HEK293 (cell line): ENCODE results near the gene CHST8.

Experiments used
- CTCF ChIA-PET: fragments of 350-600 bp; formaldehyde crosslinking; extraction: SDS; loops from one replicate; lab custom pipeline; 2021; ENCODE audit warnings: antibody characterized with exemption; lab: Yijun Ruan, JAX
- POLR2A ChIA-PET: fragments of 300-600 bp; formaldehyde crosslinking; extraction: SDS; loops from one replicate; lab custom pipeline; 2020; ENCODE audit warnings: antibody characterized with exemption, inconsistent platforms; lab: Yijun Ruan, JAX
- H3K27ac ChIP-seq: fragments of 200-500 bp; sonication (Bioruptor generic); 2 replicates; pipeline ENCODE4 v1.5.1; 2014; ENCODE audit warnings: low read depth, low read length, control low read depth, inconsistent platforms; ENCODE audit errors: extremely low read depth
- H3K36me3 ChIP-seq, 2 experiments: fragments of 200-500 bp in 1 of 2; sonication (Bioruptor generic) in 1 of 2; 1 replicate in 1 of 2; 2 replicates in 1 of 2; pipeline ENCODE4 v1.5.1; 2014 to 2017; ENCODE audit warnings: inconsistent platforms in 2 of 2, low read length in 2 of 2; ENCODE audit not compliant: control insufficient read depth in 2 of 2, insufficient read depth in 1 of 2
- H3K4me1 ChIP-seq: fragments of 200-500 bp; sonication (Bioruptor generic); 2 replicates; pipeline ENCODE4 v1.5.1; 2014; ENCODE audit warnings: mild to moderate bottlenecking, low read length, inconsistent platforms; ENCODE audit not compliant: control insufficient read depth, insufficient read depth
- H3K4me3 ChIP-seq: 2 replicates; pipeline ENCODE4 v1.5.1; 2011; ENCODE audit warnings: low read depth, mild to moderate bottlenecking, control low read depth, low read length, moderate library complexity
- H3K9me3 ChIP-seq: fragments of 200-500 bp; sonication (Bioruptor generic); 2 replicates; pipeline ENCODE4 v1.5.1; 2014; ENCODE audit warnings: low read depth, low read length, inconsistent platforms; ENCODE audit not compliant: control insufficient read depth, insufficient read depth
- GFI1B ChIP-seq: fragments of 450-650 bp; formaldehyde crosslinking; IDR thresholded peaks from 2 replicates; pipeline ENCODE4 v1.5.1; 2016; ENCODE audit warnings: missing biosample characterization, missing genetic modification characterization
- GLIS2 ChIP-seq: fragments of 450-650 bp; formaldehyde crosslinking; IDR thresholded peaks from 2 replicates; pipeline ENCODE4 v1.5.1; 2016; ENCODE audit warnings: missing biosample characterization, missing genetic modification characterization
- SALL2 ChIP-seq: fragments of 450-650 bp; formaldehyde crosslinking; IDR thresholded peaks from 2 replicates; pipeline ENCODE4 v1.5.0; 2017; ENCODE audit warnings: missing biosample characterization, mild to moderate bottlenecking, missing genetic modification characterization, borderline replicate concordance
- SP3 ChIP-seq: fragments of 450-650 bp; formaldehyde crosslinking; IDR thresholded peaks from 2 replicates; pipeline ENCODE4 v1.5.1; 2016; ENCODE audit warnings: missing biosample characterization, missing genetic modification characterization
- ZNF10 ChIP-seq: fragments of 450-650 bp; formaldehyde crosslinking; IDR thresholded peaks from 2 replicates; pipeline ENCODE4 v1.5.1; 2017; ENCODE audit warnings: missing biosample characterization, missing genetic modification characterization
- ZNF138 ChIP-seq: fragments of 450-650 bp; formaldehyde crosslinking; IDR thresholded peaks from 2 replicates; pipeline ENCODE4 v1.5.1; 2016; ENCODE audit warnings: missing biosample characterization, missing genetic modification characterization, borderline replicate concordance
- ZNF140 ChIP-seq: fragments of 450-650 bp; formaldehyde crosslinking; IDR thresholded peaks from 2 replicates; pipeline ENCODE4 v1.5.1; 2016; ENCODE audit warnings: missing biosample characterization, missing genetic modification characterization
- ZNF2 ChIP-seq: fragments of 450-650 bp; formaldehyde crosslinking; IDR thresholded peaks from 2 replicates; pipeline ENCODE4 v1.5.1; 2016; ENCODE audit warnings: missing biosample characterization, missing genetic modification characterization
- ZNF311 ChIP-seq: fragments of 450-650 bp; formaldehyde crosslinking; IDR thresholded peaks from 2 replicates; pipeline ENCODE4 v1.5.1; 2017; ENCODE audit warnings: missing biosample characterization, missing genetic modification characterization, borderline replicate concordance
- ZNF391 ChIP-seq: fragments of 450-650 bp; formaldehyde crosslinking; IDR thresholded peaks from 2 replicates; pipeline ENCODE4 v1.5.1; 2016; ENCODE audit warnings: low read depth, missing biosample characterization, missing genetic modification characterization, borderline replicate concordance
- ZNF510 ChIP-seq: fragments of 450-650 bp; formaldehyde crosslinking; IDR thresholded peaks from 2 replicates; pipeline ENCODE4 v1.5.1; 2018; ENCODE audit warnings: mild to moderate bottlenecking, missing genetic modification characterization, missing biosample characterization; ENCODE audit not compliant: insufficient replicate concordance
- ZNF529 ChIP-seq: fragments of 450-650 bp; formaldehyde crosslinking; IDR thresholded peaks from 2 replicates; pipeline ENCODE4 v1.5.1; 2017; ENCODE audit warnings: missing genetic modification characterization, missing biosample characterization; ENCODE audit not compliant: insufficient replicate concordance
- ZNF571 ChIP-seq: fragments of 450-650 bp; formaldehyde crosslinking; IDR thresholded peaks from 2 replicates; pipeline ENCODE4 v1.5.0; 2017; ENCODE audit warnings: missing biosample characterization, missing genetic modification characterization
- ZNF626 ChIP-seq: fragments of 450-650 bp; sonication (Bioruptor Pico); formaldehyde crosslinking; IDR thresholded peaks from 2 replicates; pipeline ENCODE4 v1.5.1; 2018; ENCODE audit warnings: missing biosample characterization, missing genetic modification characterization, inconsistent platforms
- ZNF629 ChIP-seq: fragments of 450-650 bp; formaldehyde crosslinking; IDR thresholded peaks from 2 replicates; pipeline ENCODE4 v1.5.1; 2017; ENCODE audit warnings: missing biosample characterization, missing genetic modification characterization
- ZNF776 ChIP-seq: fragments of 450-650 bp; formaldehyde crosslinking; IDR thresholded peaks from 2 replicates; pipeline ENCODE4 v1.5.0; 2017; ENCODE audit warnings: missing biosample characterization, missing genetic modification characterization, borderline replicate concordance
- ZSCAN30 ChIP-seq: fragments of 450-650 bp; IDR thresholded peaks from 2 replicates; pipeline ENCODE4 v1.5.1; 2018; ENCODE audit warnings: missing biosample characterization, mild to moderate bottlenecking, missing genetic modification characterization, moderate library complexity
- ZXDB ChIP-seq: fragments of 450-650 bp; formaldehyde crosslinking; IDR thresholded peaks from 2 replicates; pipeline ENCODE4 v1.5.1; 2016; ENCODE audit warnings: missing biosample characterization, missing genetic modification characterization
- TF ChIP-seq, protein P1 (sequence below): fragments of 450-650 bp; formaldehyde crosslinking; IDR thresholded peaks from 2 replicates; pipeline ENCODE4 v1.5.1; 2016; ENCODE audit warnings: missing biosample characterization, missing genetic modification characterization
- TF ChIP-seq, protein P2 (sequence below): fragments of 450-650 bp; formaldehyde crosslinking; IDR thresholded peaks from 2 replicates; pipeline ENCODE4 v1.5.1; 2016; ENCODE audit warnings: missing biosample characterization, missing genetic modification characterization
- TF ChIP-seq, protein P3 (sequence below): fragments of 450-650 bp; formaldehyde crosslinking; IDR thresholded peaks from 2 replicates; pipeline ENCODE4 v1.5.1; 2016; ENCODE audit warnings: missing biosample characterization, missing genetic modification characterization
- TF ChIP-seq, protein P4 (sequence below): fragments of 450-650 bp; formaldehyde crosslinking; conservative IDR thresholded peaks from 2 replicates; pipeline ENCODE4 v1.5.1; 2016; ENCODE audit warnings: low read depth, missing biosample characterization, missing genetic modification characterization
- TF ChIP-seq, protein P5 (sequence below): IDR thresholded peaks from 2 replicates; pipeline ENCODE4 v1.6.1; 2011; ENCODE audit warnings: mild to moderate bottlenecking, low read depth, low read length, borderline replicate concordance
- TF ChIP-seq, protein P6 (sequence below): fragments of 450-650 bp; formaldehyde crosslinking; IDR thresholded peaks from 2 replicates; pipeline ENCODE4 v1.5.1; 2017; ENCODE audit warnings: missing biosample characterization, mild to moderate bottlenecking, missing genetic modification characterization, moderate library complexity

Gene CHST8

DNA sequence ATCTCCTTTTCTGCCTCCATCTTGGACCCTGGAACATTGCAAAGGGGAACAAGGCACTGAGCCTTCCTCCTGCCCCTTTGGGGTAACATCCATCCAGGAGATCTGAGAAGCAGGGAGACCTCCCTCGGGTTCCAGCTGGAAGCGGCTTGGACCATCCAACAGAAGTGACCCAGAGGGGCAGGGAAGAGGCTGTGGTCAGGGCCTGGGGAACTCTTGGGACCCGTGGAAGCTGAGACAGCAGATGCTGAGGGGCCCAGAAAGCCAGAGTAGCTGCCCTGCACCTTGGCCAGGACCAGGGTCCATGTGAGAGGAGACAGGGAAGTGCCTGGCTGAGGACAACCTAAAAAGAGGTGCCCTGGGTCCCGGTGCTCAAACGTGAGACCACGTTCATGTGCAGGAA, 153.0 kb downstream of the CHST8 start (continued):
- TF ChIP-seq, protein P1, sequence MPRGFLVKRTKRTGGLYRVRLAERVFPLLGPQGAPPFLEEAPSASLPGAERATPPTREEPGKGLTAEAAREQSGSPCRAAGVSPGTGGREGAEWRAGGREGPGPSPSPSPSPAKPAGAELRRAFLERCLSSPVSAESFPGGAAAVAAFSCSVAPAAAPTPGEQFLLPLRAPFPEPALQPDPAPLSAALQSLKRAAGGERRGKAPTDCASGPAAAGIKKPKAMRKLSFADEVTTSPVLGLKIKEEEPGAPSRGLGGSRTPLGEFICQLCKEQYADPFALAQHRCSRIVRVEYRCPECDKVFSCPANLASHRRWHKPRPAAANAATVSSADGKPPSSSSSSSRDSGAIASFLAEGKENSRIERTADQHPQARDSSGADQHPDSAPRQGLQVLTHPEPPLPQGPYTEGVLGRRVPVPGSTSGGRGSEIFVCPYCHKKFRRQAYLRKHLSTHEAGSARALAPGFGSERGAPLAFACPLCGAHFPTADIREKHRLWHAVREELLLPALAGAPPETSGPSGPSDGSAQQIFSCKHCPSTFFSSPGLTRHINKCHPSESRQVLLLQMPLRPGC: no peak
- TF ChIP-seq ZNF140 (no peak), ZNF510 (tag by site-specific recombination) (no peak)

DNA sequence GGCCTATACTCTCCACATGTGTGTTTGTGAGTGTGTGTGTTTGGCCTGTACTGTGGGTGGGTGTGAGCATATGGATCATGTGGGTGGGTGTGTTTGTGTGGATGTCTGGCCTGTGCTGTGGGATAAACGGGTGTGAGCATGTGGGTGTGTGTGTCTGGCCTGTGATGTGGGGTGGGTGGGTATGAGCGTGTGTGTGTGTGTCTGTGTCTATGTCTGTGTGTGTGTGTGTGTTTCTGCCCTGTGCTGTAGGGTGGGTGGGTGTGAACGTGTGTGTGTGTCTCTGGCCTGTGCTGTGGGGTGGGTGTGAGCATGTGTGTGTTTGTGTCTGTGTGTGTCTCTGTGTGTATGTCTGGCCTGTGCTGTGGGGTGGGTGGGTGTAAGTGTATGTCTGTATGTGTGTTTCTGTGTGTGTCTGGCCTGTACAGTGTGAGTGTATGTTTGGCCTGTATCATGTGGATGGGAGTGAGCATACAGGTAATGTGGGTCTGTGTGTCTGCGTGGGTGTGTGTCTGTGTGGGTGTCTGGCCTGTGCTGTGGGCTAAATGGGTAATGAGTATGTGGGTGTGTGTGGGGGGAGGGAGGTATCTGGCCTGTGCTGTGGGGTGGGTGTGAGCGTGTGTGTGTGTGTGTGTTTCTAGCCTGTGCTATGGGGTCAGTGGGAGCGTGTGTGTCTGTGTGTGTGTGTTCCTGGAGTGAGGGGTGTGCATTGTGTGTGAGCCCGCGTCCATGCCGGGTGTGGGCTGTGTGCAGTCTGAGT, 154.2 kb downstream of the CHST8 start:
- no peak overlapping the region for H3K27ac ChIP-seq
- peaks cover 0 to 7% of the 10 kb centered on the region in 2 experiments; a peak in 1 of 3 replicates for H3K36me3 ChIP-seq
- H3K4me1 ChIP-seq: peaks cover 4% of the 10 kb centered on the region
- ChIA-PET POLR2A (no interaction called here), CTCF (interaction anchor here (0.8 to 11.3 kb wide), 13 partner anchors 9 to 540 kb away, joined by 3 to 341 read pairs (median 15); partner anchors contain the start of gene KCTD15)
- H3K4me3 ChIP-seq: no peak overlapping the region
- no peaks in the 10 kb centered on the region for H3K9me3 ChIP-seq
- TF ChIP-seq ZNF776 (tag by site-specific recombination) (0 out of 2 replicates have a peak, but pooled peaks have one; percentile 14), ZNF10 (tag by site-specific recombination) (no peak), ZNF138 (tag by site-specific recombination) (no peak), ZNF311 (tag by site-specific recombination) (peak; percentile 82), ZSCAN30 (no peak), ZNF2 (no peak), SP3 (tag by site-specific recombination) (no peak), ZNF391 (tag by site-specific recombination) (no peak), GLIS2 (tag by site-specific recombination) (no peak), SALL2 (tag by site-specific recombination) (0 out of 2 replicates have a peak, but pooled peaks have one; percentile 22), ZNF626 (tag by site-specific recombination) (no peak), GFI1B (tag by site-specific recombination) (no peak), ZNF629 (tag by site-specific recombination) (no peak), ZNF529 (tag by site-specific recombination) (no peak), ZNF571 (tag by site-specific recombination) (peak; percentile 51), ZXDB (tag by site-specific recombination) (no peak)
- TF ChIP-seq, protein P2, sequence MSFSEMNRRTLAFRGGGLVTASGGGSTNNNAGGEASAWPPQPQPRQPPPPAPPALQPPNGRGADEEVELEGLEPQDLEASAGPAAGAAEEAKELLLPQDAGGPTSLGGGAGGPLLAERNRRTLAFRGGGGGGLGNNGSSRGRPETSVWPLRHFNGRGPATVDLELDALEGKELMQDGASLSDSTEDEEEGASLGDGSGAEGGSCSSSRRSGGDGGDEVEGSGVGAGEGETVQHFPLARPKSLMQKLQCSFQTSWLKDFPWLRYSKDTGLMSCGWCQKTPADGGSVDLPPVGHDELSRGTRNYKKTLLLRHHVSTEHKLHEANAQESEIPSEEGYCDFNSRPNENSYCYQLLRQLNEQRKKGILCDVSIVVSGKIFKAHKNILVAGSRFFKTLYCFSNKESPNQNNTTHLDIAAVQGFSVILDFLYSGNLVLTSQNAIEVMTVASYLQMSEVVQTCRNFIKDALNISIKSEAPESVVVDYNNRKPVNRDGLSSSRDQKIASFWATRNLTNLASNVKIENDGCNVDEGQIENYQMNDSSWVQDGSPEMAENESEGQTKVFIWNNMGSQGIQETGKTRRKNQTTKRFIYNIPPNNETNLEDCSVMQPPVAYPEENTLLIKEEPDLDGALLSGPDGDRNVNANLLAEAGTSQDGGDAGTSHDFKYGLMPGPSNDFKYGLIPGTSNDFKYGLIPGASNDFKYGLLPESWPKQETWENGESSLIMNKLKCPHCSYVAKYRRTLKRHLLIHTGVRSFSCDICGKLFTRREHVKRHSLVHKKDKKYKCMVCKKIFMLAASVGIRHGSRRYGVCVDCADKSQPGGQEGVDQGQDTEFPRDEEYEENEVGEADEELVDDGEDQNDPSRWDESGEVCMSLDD (tag by site-specific recombination): no peak
- TF ChIP-seq, protein P3, sequence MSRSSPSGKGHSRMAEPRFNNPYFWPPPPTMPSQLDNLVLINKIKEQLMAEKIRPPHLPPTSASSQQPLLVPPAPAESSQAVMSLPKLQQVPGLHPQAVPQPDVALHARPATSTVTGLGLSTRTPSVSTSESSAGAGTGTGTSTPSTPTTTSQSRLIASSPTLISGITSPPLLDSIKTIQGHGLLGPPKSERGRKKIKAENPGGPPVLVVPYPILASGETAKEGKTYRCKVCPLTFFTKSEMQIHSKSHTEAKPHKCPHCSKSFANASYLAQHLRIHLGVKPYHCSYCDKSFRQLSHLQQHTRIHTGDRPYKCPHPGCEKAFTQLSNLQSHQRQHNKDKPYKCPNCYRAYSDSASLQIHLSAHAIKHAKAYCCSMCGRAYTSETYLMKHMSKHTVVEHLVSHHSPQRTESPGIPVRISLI (tag by site-specific recombination): no peak
- TF ChIP-seq, protein P4, sequence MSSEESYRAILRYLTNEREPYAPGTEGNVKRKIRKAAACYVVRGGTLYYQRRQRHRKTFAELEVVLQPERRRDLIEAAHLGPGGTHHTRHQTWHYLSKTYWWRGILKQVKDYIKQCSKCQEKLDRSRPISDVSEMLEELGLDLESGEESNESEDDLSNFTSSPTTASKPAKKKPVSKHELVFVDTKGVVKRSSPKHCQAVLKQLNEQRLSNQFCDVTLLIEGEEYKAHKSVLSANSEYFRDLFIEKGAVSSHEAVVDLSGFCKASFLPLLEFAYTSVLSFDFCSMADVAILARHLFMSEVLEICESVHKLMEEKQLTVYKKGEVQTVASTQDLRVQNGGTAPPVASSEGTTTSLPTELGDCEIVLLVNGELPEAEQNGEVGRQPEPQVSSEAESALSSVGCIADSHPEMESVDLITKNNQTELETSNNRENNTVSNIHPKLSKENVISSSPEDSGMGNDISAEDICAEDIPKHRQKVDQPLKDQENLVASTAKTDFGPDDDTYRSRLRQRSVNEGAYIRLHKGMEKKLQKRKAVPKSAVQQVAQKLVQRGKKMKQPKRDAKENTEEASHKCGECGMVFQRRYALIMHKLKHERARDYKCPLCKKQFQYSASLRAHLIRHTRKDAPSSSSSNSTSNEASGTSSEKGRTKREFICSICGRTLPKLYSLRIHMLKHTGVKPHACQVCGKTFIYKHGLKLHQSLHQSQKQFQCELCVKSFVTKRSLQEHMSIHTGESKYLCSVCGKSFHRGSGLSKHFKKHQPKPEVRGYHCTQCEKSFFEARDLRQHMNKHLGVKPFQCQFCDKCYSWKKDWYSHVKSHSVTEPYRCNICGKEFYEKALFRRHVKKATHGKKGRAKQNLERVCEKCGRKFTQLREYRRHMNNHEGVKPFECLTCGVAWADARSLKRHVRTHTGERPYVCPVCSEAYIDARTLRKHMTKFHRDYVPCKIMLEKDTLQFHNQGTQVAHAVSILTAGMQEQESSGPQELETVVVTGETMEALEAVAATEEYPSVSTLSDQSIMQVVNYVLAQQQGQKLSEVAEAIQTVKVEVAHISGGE (tag by site-specific recombination): no peak
- TF ChIP-seq, protein P5, sequence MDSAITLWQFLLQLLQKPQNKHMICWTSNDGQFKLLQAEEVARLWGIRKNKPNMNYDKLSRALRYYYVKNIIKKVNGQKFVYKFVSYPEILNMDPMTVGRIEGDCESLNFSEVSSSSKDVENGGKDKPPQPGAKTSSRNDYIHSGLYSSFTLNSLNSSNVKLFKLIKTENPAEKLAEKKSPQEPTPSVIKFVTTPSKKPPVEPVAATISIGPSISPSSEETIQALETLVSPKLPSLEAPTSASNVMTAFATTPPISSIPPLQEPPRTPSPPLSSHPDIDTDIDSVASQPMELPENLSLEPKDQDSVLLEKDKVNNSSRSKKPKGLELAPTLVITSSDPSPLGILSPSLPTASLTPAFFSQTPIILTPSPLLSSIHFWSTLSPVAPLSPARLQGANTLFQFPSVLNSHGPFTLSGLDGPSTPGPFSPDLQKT: no peak
- TF ChIP-seq, protein P6, sequence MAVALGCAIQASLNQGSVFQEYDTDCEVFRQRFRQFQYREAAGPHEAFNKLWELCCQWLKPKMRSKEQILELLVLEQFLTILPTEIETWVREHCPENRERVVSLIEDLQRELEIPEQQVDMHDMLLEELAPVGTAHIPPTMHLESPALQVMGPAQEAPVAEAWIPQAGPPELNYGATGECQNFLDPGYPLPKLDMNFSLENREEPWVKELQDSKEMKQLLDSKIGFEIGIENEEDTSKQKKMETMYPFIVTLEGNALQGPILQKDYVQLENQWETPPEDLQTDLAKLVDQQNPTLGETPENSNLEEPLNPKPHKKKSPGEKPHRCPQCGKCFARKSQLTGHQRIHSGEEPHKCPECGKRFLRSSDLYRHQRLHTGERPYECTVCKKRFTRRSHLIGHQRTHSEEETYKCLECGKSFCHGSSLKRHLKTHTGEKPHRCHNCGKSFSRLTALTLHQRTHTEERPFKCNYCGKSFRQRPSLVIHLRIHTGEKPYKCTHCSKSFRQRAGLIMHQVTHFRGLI (tag by site-specific recombination): no peak
